ENCODE measurements around the gene TP73. TPM values are rescaled to one million over a fixed set of nuclear protein-coding genes. Genes with fewer than 3 reads are reported as not detected.
A peak's percentile ranks its signal among the peaks of the same experiment; 100 is the strongest.

The TP73 gene
- total RNA-seq, 3 donors from 2014 or later, result 0.12 to 0.63 (median 0.51) TPM

DNA sequence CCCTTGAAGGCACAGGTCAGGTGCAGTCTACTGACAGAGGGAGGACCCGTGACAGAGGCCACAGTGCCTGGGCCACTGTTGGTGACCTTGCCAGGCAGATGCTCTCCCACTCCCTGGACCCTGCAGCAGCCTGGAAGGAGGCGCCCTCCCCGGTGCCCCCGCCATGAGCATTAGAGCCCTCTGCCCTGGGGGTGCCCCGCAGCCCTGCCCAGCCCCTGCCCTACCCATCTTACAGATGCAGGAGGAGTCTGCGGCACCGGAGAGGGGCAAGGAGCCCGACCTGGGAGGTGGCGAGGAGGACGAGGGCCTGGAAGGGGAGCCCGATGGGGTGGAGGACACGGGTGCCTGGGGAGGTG, 110.5 kb downstream of the TP73 start:
- Histone ChIP-seq H3K36me3 (ENCODE audit: low read depth) (no peaks in the 10 kb centered on the region), H3K4me3 (no peak overlapping the region), H3K4me1 (ENCODE audit: low read depth) (no peaks in the 10 kb centered on the region), H3K9me3 (no peaks in the 10 kb centered on the region)
- DNase-seq (peak in 1 of 3 donors; percentile 40), ATAC-seq (no peak)
- TF ChIP-seq, protein P1, sequence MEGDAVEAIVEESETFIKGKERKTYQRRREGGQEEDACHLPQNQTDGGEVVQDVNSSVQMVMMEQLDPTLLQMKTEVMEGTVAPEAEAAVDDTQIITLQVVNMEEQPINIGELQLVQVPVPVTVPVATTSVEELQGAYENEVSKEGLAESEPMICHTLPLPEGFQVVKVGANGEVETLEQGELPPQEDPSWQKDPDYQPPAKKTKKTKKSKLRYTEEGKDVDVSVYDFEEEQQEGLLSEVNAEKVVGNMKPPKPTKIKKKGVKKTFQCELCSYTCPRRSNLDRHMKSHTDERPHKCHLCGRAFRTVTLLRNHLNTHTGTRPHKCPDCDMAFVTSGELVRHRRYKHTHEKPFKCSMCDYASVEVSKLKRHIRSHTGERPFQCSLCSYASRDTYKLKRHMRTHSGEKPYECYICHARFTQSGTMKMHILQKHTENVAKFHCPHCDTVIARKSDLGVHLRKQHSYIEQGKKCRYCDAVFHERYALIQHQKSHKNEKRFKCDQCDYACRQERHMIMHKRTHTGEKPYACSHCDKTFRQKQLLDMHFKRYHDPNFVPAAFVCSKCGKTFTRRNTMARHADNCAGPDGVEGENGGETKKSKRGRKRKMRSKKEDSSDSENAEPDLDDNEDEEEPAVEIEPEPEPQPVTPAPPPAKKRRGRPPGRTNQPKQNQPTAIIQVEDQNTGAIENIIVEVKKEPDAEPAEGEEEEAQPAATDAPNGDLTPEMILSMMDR (IDR thresholded peaks at IDR 0.05), result no peak
- intact Hi-C loops (cut with DNase I, micrococcal nuclease), result no loop called here

DNA sequence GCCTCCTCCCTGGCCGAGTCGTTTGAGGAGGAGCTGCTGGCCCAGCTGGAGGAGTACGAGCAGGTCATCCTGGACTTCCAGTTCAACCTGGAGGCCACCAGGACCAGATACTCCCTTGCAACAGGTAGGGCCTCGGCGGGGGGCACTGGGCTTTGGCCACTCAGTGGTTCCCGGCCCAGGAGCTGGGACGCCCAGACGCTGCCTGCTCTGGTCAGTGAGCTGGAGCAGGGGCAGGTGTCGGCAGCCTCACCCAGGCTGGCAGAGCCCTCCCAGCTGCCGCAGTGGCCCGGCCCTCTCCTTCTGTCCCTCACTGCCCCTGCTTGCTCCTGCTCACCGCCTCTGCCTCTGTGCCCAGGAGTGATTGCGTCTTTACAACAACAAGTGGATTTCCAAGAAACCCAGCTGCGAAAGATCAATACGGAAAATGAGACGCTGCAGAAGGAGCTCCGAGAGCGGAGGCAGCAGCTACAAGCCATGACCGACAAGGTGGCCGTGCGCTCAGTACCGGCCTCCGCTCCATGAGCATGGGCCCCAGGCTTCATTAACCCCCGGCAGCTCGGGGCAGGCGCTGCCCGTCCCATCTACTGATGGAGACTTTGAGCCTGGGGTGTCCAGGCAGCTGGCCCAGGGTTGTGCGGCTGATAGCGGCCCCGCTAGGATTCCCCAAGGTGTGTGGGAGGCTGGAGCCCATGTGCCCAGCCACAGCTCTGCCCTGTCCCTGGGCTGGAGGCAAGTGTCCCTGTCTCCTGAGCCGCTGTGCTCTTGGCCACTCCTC, 111.2 kb downstream of the TP73 start:
- no peak for ATAC-seq
- no peaks in the 10 kb centered on the region for H3K9me3 ChIP-seq
- no peaks in the 10 kb centered on the region for H3K36me3 ChIP-seq (ENCODE audit: low read depth)
- DNase-seq, result peak in 1 of 3 donors; percentile 39
- H3K4me3 ChIP-seq, result no peak overlapping the region
- H3K4me1 ChIP-seq (ENCODE audit: low read depth), result no peaks in the 10 kb centered on the region
- TF ChIP-seq, protein P1 (IDR thresholded peaks at IDR 0.05), result no peak
- intact Hi-C loops (cut with DNase I, micrococcal nuclease), result no loop called here

DNA sequence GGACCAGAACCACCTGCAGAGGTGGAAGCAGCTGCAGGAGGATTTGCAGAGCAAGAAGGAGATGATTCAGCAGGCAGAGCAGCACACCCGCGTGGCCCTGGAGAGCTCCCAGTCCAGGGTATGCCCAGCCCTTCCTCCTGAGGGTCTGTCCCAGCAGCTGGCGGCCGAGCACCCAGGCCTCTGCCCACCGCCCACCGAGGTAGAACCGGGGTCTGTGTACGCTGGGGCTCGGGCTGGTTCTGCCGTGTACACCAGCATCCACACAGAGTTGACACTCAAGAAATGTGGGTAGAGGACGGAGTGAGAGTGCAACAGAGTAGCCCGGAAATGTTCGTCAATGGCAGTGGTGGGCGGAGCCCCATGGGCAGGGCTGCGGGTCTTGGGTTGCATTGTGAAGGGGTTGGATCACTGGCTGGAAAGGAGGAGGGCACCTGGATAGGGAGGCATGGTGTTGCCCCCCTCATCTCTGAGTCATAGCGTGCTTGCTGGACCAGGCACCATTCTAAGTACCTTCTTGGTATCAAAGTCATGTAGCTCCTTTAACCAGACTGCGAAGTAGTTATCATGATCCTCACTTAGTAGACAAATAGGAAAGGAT, 115.1 kb downstream of the TP73 start:
- Histone ChIP-seq H3K9me3 (no peaks in the 10 kb centered on the region), H3K36me3 (ENCODE audit: low read depth) (no peaks in the 10 kb centered on the region), H3K4me1 (ENCODE audit: low read depth) (peaks cover 7% of the 10 kb centered on the region), H3K4me3 (no peak overlapping the region)
- DNase-seq (no peak), ATAC-seq (no peak)
- TF ChIP-seq, protein P1 (IDR thresholded peaks at IDR 0.05), result no peak
- intact Hi-C loops (cut with DNase I, micrococcal nuclease), result no loop called here

DNA sequence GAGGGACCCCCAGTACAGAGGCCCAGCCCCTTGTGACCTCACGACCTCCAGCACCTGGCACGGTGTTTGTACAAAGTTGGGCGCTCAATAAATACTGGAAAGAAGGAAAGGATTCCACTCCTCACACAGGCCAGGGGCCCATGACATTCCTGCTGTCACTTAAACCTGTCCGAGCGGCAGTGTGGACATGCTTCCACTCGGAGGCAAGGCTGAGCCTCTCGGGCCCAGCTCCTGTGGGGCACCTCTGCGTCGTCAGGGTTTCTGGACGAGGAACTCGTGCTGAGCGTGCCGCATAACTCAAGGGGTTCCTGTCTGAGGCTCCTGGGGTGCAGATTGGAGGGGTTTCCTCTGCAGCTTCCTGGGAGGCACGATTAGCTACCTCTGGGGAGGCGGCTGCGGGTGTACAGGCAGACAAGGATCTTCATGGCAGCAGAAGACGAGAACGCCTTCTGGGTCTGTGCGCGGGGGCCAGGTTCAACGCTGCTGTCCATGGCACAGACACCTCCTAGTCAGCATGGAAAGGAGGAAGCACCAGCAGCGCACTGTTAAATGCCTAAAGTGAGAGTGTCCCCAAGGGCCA, 116.6 kb downstream of the TP73 start:
- TF ChIP-seq, protein P1 (IDR thresholded peaks at IDR 0.05), result no peak
- Histone ChIP-seq H3K4me1 (ENCODE audit: low read depth) (peaks cover 11% of the 10 kb centered on the region), H3K9me3 (no peaks in the 10 kb centered on the region), H3K4me3 (no peak overlapping the region), H3K36me3 (ENCODE audit: low read depth) (no peaks in the 10 kb centered on the region)
- ATAC-seq, result no peak
- no peak for DNase-seq
- intact Hi-C loops (cut with DNase I, micrococcal nuclease), result no loop called here

DNA sequence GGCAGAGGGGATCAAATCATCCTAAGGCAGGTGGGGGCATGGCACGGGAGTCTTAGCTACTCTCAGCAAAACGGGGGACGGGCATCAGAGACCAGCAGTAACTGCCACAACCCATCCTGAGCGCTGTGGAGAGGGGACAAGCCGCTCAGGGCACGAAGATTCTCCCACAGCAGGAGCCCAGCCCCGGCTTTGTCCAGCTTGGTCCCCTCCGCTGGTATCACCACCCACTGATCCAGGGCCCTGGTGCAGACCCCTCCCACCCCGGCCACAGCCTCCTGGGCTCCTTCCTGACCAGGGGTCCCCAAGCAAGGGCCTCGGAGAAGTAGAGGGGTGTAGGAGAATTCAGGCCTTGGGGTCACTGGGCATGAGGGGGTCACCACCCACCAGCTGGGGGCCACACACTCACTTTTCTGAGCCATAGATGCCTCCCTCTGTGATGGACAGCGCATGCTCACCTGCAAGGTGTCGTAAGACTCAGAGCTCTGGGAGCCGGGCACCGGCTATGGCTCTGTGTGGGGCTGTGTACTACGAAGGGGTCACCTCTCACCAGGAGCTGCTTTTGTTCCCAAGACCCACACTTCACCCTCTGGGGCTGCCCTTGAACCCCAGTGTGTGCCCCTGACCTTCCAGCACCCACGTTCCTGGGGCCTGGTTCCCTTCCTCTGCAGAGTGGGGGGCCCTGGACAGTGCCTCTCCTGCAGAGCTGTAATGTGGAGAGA, 117.9 kb downstream of the TP73 start:
- ATAC-seq, result no peak
- H3K4me1 ChIP-seq (ENCODE audit: low read depth), result peaks cover 14% of the 10 kb centered on the region
- TF ChIP-seq, protein P1 (IDR thresholded peaks at IDR 0.05), result no peak
- no peaks in the 10 kb centered on the region for H3K9me3 ChIP-seq
- H3K4me3 ChIP-seq, result no peak overlapping the region
- intact Hi-C loops (cut with DNase I, micrococcal nuclease), result no loop called here
- H3K36me3 ChIP-seq (ENCODE audit: low read depth), result no peaks in the 10 kb centered on the region
- peak in 1 of 3 donors; percentile 24 for DNase-seq
